Stimulated activated CD4-positive, alpha-beta T cell treated with anti-CD3 and anti-CD28 coated beads, Interleukin-1b, Interleukin-23, amount 100 ng/mL, for 24 hours (primary cell): ENCODE data around the gene S100A1.
"Not testable (repeated sequence)": the region's sequence is repeated elsewhere in the genome, so short reads cannot be mapped to it uniquely, and the experiment has no call there.

Experiments
- DNase-seq, 4 experiments: peaks; one replicate each; pipeline ENCODE4 v3.0.0-alpha.2; 2020; ENCODE audit warnings: low read depth in 4 of 4, low spot score in 1 of 4

The S100A1 gene

GRCh38 chr1:153652805-153653500, 24.7 kb downstream of the S100A1 start:
- no peak for DNase-seq

- no peak for DNase-seq
Measured at GRCh38 chr1:153655333-153655732, 27.1 kb downstream of the S100A1 start.

- peak; percentile 74 to 90 (median 82) for DNase-seq
Measured at GRCh38 chr1:153658400-153659174, 30.4 kb downstream of the S100A1 start, which contains the start of gene SNAPIN. TSS of gene SNAPIN (plus strand) at chr1:153658703. CDS start at chr1:153658744, 41 bp downstream.

- DNase-seq = no peak
Measured at GRCh38 chr1:153659175-153659534, 30.9 kb downstream of the S100A1 start.

GRCh38 chr1:153659656-153660055, 31.4 kb downstream of the S100A1 start:
- no peak for DNase-seq

GRCh38 chr1:153661111-153661708, 33.0 kb downstream of the S100A1 start:
- no peak for DNase-seq

- DNase-seq = no peak
Measured at GRCh38 chr1:153662269-153662668, 34.0 kb downstream of the S100A1 start.

- no peak for DNase-seq
Measured at GRCh38 chr1:153663211-153663610, 35.0 kb downstream of the S100A1 start.

GRCh38 chr1:153667439-153667838, 39.2 kb downstream of the S100A1 start:
- DNase-seq = no peak

GRCh38 chr1:153668672-153669071, 40.4 kb downstream of the S100A1 start:
- not testable (repeated sequence) for DNase-seq

- DNase-seq = no peak
Measured at GRCh38 chr1:153669606-153670005, 41.4 kb downstream of the S100A1 start.

GRCh38 chr1:153670257-153670858, 42.1 kb downstream of the S100A1 start:
- DNase-seq = no peak

- peak; percentile 90 to 96 (median 92) for DNase-seq
Measured at GRCh38 chr1:153670859-153671627, 42.8 kb downstream of the S100A1 start, which contains the start of gene ILF2. TSS of gene ILF2 (minus strand) at chr1:153670993. CDS start at chr1:153670922, 71 bp downstream.

- DNase-seq = peak in 2 of 4 experiments; percentile 35 to 45
Measured at GRCh38 chr1:153671628-153672353, 43.6 kb downstream of the S100A1 start.

- DNase-seq = no peak
Measured at GRCh38 chr1:153673511-153673910, 45.3 kb downstream of the S100A1 start.

- DNase-seq = peak in 2 of 4 experiments; percentile 25 to 26
Measured at GRCh38 chr1:153677718-153678518, 49.7 kb downstream of the S100A1 start.

GRCh38 chr1:153678519-153679336, 50.5 kb downstream of the S100A1 start, which contains the start of gene NPR1:
TSS of gene NPR1 (plus strand) at chr1:153678688. CDS start at chr1:153679109, 421 bp downstream.
- DNase-seq = no peak
